Activated CD4-positive, alpha-beta memory T cell treated with anti-CD3 and anti-CD28 coated beads for 36 hours (primary cell): ENCODE measurements around the gene DUSP28. TPM values are rescaled to one million over a fixed set of nuclear protein-coding genes. Genes with fewer than 3 reads are reported as not detected.

Source experiments
- CTCF ChIA-PET: fragments of 350-600 bp; sonication (Branson Sonifier 250); formaldehyde crosslinking; loops from one replicate; lab custom pipeline; 2021; ENCODE audit warnings: antibody characterized with exemption, inconsistent platforms; lab: Charles Lee
- POLR2A ChIA-PET: fragments of 350-600 bp; sonication (Branson Sonifier 250); formaldehyde crosslinking; loops from one replicate; lab custom pipeline; 2021; ENCODE audit warnings: antibody characterized with exemption; lab: Charles Lee
- DNase-seq: peaks from one replicate; pipeline ENCODE4 v3.0.0-alpha.2; 2020
- H3K27ac Mint-ChIP-seq: one replicate; pipeline ENCODE4 v1.8.0; 2021; ENCODE audit warnings: mixed read lengths
- H3K27me3 Mint-ChIP-seq: one replicate; pipeline ENCODE4 v1.8.0; 2021; ENCODE audit warnings: mixed read lengths
- H3K36me3 Mint-ChIP-seq: one replicate; pipeline ENCODE4 v1.8.0; 2021; ENCODE audit warnings: mixed read lengths
- H3K4me1 Mint-ChIP-seq: one replicate; pipeline ENCODE4 v1.8.0; 2021; ENCODE audit warnings: low read depth, mixed read lengths
- H3K4me3 Mint-ChIP-seq: one replicate; pipeline ENCODE4 v1.8.0; 2021; ENCODE audit warnings: mild to moderate bottlenecking, mixed read lengths
- H3K9me3 Mint-ChIP-seq: one replicate; pipeline ENCODE4 v1.8.0; 2021; ENCODE audit warnings: mixed read lengths
- intact Hi-C: fragments of 100-400 bp; cut with micrococcal nuclease; formaldehyde crosslinking; loops from one replicate; pipeline ENCODE4 v1.15.1; 2023
- total RNA-seq, 2 experiments: library from RNA; stranded (reverse); gene quantifications; one replicate each; pipeline ENCODE4 v1.2.3, GENCODE V29; 2021

Gene DUSP28, protein sequence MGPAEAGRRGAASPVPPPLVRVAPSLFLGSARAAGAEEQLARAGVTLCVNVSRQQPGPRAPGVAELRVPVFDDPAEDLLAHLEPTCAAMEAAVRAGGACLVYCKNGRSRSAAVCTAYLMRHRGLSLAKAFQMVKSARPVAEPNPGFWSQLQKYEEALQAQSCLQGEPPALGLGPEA
- total RNA-seq = 1 to 10 TPM; 4.1 to 4.2 TPM

DNA sequence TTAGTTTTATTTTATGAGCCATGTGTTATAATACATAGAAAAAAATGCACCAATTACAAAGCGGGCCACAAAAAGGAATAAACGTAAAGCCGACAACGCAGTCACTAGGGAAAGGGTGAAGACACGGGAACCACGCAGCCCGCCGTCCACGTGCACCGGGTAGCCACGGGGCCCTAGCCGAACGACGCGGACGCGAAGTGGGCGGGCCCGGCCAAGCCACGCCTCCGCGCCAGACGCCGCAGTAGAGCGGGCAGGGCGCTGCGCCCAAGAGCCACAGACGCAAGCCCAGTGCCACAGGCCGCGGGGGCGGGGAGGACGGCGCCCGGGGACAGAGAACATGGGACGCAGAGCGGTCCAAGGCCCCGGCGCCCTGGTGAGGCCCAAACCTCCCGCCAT, at the start of gene DUSP28:
DUSP28 (plus strand) TSS at position 274 of the 396 bp plus-strand sequence. CDS start 328 bp downstream, outside the sequence.
- ChIA-PET POLR2A (interaction anchor here (0.9 to 2.2 kb wide), 6 partner anchors 11 to 590 kb away, joined by 3 to 34 read pairs (median 4); partner anchors contain the start of genes CAPN10 and PASK), CTCF (interaction anchor here (1.1 to 2.9 kb wide), 5 partner anchors 9 to 46 kb away, joined by 4 to 18 read pairs (median 5); partner anchors contain the start of gene CAPN10)
- H3K9me3 Mint-ChIP-seq = no peaks in the 10 kb centered on the region
- DNase-seq = peak; percentile 93
- H3K27me3 Mint-ChIP-seq = no peaks in the 10 kb centered on the region
- peak within 1 kb of the TSS; percentile 88 for H3K4me3 Mint-ChIP-seq
- H3K27ac Mint-ChIP-seq = peak within 1 kb of the TSS; percentile 89
- intact Hi-C loops = loop anchor here (1.0 to 10.0 kb wide), 6 partner anchors 48 to 1295 kb away; partner anchors contain the start of genes COPS9, HDAC4, NDUFA10 and PDCD1
- peaks cover 70% of the 10 kb centered on the region for H3K4me1 Mint-ChIP-seq
- H3K36me3 Mint-ChIP-seq = peaks cover 40% of the 10 kb centered on the region

DNA sequence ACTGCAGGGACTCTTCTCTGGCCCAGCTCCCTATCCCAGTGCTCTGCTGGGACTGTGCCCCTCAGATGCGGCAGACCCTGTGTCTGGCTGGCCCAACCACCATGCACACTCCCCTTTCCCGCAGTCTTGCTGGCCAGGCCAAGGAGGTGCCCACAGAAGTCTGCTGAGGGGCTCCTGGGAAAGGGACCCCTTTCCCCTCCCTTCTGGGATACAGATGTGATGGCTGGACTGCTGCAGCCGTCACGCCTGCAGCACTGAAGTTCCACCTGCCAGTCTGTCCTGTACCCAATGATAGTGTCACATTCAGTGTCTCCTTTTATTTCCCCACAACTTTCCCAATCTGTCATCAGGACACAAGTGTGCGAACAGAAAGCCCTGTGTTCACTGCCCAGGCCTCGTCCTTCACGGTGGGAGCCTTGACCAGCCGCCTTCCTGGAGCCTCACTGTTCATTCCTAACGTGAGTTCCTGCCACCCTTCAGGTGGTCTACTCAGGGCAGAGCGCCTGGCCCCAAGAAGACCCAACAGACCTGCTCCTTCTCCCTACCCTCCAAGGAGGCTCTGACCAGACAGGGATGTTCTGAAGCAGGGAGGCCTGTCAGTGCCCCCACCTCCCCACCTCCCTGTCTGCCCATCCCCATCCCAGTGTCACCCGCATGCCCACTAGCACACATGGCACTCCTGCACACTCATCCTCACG, 49.5 kb upstream of the DUSP28 start:
- POLR2A ChIA-PET = no interaction called here
- H3K36me3 Mint-ChIP-seq = peaks cover 5% of the 10 kb centered on the region
- peaks cover 15% of the 10 kb centered on the region for H3K4me1 Mint-ChIP-seq
- CTCF ChIA-PET = no interaction called here
- no peaks in the 10 kb centered on the region for H3K9me3 Mint-ChIP-seq
- DNase-seq = peak; percentile 5
- no peaks in the 10 kb centered on the region for H3K27me3 Mint-ChIP-seq
- intact Hi-C loops = loop anchor here (5.0 to 10.0 kb wide), 3 partner anchors 52 to 332 kb away; partner anchors contain the start of gene DUSP28
- H3K4me3 Mint-ChIP-seq = no peak overlapping the region
- H3K27ac Mint-ChIP-seq = no peak overlapping the region

GRCh38 chr2:240511351-240512108, 48.6 kb upstream of the DUSP28 start:
- ChIA-PET CTCF (no interaction called here), POLR2A (no interaction called here)
- peak; percentile 1 for DNase-seq

GRCh38 chr2:240512109-240512485, 48.1 kb upstream of the DUSP28 start:
- intact Hi-C loops = loop anchor here (5.0 to 10.0 kb wide), 3 partner anchors 50 to 330 kb away; partner anchors contain the start of gene DUSP28
- Mint-ChIP-seq H3K27ac (no peak overlapping the region), H3K27me3 (no peaks in the 10 kb centered on the region), H3K9me3 (no peaks in the 10 kb centered on the region), H3K36me3 (peaks cover 5% of the 10 kb centered on the region), H3K4me1 (peaks cover 15% of the 10 kb centered on the region), H3K4me3 (no peak overlapping the region)
- DNase-seq = peak; percentile 3
- POLR2A ChIA-PET = no interaction called here
- CTCF ChIA-PET = interaction anchor here (1.5 to 2.5 kb wide), 2 partner anchors 74 to 329 kb away, joined by 3 to 18 read pairs; partner anchors contain the start of gene CAPN10

More at GRCh38 chr2:240511351-240512108, 48.6 kb upstream of the DUSP28 start:
- intact Hi-C loops = loop anchor here (5.0 to 10.0 kb wide), 3 partner anchors 51 to 331 kb away; partner anchors contain the start of gene DUSP28
- no peaks in the 10 kb centered on the region for H3K27me3 Mint-ChIP-seq
- H3K36me3 Mint-ChIP-seq = peaks cover 5% of the 10 kb centered on the region
- no peaks in the 10 kb centered on the region for H3K9me3 Mint-ChIP-seq
- no peak overlapping the region for H3K4me3 Mint-ChIP-seq
- H3K27ac Mint-ChIP-seq = no peak overlapping the region
- H3K4me1 Mint-ChIP-seq = peaks cover 15% of the 10 kb centered on the region

DNA sequence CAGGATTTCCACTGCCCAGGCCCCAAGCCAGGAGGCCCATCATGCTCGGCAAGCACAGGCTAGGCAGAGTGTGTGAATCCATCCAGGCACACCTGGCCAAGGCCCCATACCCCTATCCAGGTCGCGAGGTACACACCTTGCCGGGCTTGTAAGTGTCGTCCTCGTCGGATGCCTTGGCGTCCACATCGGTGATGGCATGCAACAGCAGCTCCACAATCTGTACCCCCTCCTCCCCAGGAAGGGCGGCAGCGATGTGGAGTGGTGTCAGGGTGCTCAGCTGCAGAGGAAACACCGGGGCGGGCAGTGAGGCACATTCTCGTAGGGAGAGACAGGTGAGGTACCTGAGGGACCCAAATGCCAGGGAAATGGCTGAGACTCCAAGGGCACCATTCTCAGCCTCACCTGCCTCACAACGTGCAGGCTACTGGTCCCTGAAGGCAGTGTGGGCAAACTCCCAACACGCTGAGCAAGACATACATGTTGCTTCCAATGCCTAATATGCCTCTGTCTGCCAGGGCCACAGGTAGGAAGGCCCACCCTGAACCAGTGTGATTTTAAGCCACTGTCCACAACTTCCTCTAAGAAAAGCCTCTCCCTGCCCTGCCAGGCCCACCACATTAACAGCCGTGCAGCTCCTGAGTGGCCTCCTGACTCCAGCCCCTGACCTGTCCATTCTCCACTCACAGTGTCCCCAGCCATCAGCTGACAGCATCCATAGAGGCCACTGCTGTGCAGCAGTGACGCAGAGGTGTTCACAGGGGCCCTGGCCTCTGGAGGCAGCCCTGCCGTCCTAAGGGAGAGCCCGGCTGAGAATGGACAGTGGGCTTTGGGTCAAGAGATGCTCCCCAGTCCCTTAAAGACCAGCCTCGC, 47.3 kb upstream of the DUSP28 start:
- Mint-ChIP-seq H3K4me3 (no peak overlapping the region), H3K27ac (no peak overlapping the region), H3K9me3 (no peaks in the 10 kb centered on the region), H3K36me3 (peaks cover 5% of the 10 kb centered on the region), H3K27me3 (no peaks in the 10 kb centered on the region), H3K4me1 (peaks cover 15% of the 10 kb centered on the region)
- ChIA-PET POLR2A (no interaction called here), CTCF (interaction anchor here (0.6 to 2.5 kb wide), 5 partner anchors 11 to 328 kb away, joined by 3 to 18 read pairs (median 4); partner anchors contain the start of gene CAPN10)
- intact Hi-C loops = loop anchor here (5.0 to 10.0 kb wide), 3 partner anchors 49 to 329 kb away; partner anchors contain the start of gene DUSP28
- DNase-seq = peak; percentile 3

DNA sequence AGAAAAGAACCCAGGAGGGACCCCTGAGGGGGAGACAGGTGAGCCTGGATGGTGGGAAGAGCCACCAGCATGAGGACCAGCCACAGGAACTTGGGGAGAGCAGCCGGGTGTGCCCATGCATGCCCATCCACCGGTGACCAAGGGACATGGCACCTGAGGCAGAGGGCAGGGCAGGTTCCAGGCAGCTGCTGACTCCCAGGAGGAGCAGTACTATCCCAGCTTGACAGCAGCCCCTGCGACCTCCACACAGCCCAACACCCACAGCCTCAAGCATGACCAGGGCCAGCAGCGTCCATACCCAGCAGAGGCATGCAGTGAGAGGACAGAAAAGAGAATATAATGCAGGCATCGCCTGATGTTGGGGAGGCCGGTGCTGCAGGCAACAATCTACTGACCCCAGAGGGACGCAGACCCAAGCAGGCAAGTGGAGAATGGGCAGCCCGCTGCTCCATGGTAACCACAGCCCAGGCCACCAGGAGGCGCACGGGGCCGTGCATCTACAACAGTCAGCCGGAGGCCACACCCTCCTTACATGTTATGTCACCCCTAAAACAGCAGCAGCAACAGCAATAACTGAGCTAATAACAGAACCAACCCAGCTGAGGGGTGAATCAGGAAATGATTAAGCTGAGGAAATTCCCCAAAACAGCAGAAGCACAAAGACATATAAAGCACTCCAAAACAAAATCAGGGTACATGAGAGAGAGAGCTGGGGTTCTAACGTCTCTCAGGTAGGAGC, 46.4 kb upstream of the DUSP28 start:
- Mint-ChIP-seq H3K4me3 (no peak overlapping the region), H3K4me1 (peaks cover 15% of the 10 kb centered on the region), H3K27me3 (no peaks in the 10 kb centered on the region), H3K27ac (peak overlapping the region; percentile 70), H3K9me3 (no peaks in the 10 kb centered on the region), H3K36me3 (peaks cover 5% of the 10 kb centered on the region)
- POLR2A ChIA-PET = interaction anchor here (0.7 to 1.4 kb wide), 3 partner anchors 45 to 73 kb away, joined by 4 to 6 read pairs (median 4); partner anchors contain the start of gene CAPN10
- CTCF ChIA-PET = interaction anchor here (0.6 to 2.5 kb wide), 38 partner anchors 10 to 1187 kb away, joined by 3 to 26 read pairs (median 4); partner anchors contain the start of genes ANKMY1, CAPN10, NDUFA10 and RNPEPL1
- intact Hi-C loops = loop anchor here (2.0 to 10.0 kb wide), 4 partner anchors 49 to 329 kb away; partner anchors contain the start of genes CAPN10 and DUSP28
- peak; percentile 91 for DNase-seq

DNA sequence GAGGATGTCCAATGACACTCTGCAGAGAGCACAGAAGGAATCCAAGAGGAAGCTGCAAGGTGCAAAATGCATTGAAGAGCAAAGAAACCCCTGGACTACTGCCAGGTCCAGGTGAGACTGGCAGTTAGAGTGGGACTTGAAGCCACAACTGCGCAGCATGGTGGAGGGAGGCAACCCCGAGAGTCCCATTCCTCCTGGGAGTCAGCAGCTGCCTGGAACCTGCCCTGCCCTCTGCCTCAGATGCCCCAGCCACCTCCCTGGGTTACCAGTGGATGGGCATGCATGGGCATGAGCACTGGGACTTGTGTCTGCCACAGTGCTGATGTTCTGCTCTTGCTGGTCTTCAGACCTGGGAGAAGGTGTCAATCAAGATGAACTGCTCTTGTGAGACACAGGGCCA, 45.5 kb upstream of the DUSP28 start:
- intact Hi-C loops = loop anchor here (2.0 to 10.0 kb wide), 4 partner anchors 48 to 328 kb away; partner anchors contain the start of genes CAPN10 and DUSP28
- Mint-ChIP-seq H3K27me3 (no peaks in the 10 kb centered on the region), H3K4me3 (no peak overlapping the region), H3K27ac (peak overlapping the region; percentile 70), H3K9me3 (no peaks in the 10 kb centered on the region), H3K36me3 (no peaks in the 10 kb centered on the region), H3K4me1 (peaks cover 15% of the 10 kb centered on the region)
- CTCF ChIA-PET = interaction anchor here (0.7 to 2.5 kb wide), 27 partner anchors 14 to 489 kb away, joined by 3 to 26 read pairs (median 4); partner anchors contain the start of genes ANKMY1, CAPN10, NDUFA10 and RNPEPL1
- peak; percentile 8 for DNase-seq
- POLR2A ChIA-PET = interaction anchor here (0.7 to 1.4 kb wide), 3 partner anchors 44 to 72 kb away, joined by 4 to 6 read pairs (median 4); partner anchors contain the start of gene CAPN10

DNA sequence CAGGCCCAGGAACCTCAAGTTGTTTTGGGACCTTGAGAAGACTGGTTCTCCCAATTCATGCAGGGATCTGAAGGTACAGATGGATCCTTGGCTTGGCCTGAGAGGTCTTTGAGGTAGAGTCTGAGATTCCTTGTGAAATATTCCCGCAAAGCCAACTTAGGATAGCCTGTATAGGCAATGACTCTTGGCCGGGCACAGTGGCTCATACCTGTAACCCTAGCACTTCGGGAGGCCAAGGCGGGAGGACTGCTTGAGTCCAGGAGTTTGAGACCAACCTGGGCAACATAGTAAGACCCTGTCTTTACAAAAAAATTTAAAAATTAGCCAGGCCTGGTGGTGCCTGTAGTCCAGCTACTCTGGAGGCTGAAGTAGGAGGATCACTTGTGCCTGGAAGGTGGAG, 42.8 kb upstream of the DUSP28 start:
- CTCF ChIA-PET = no interaction called here
- Mint-ChIP-seq H3K4me3 (no peak overlapping the region), H3K9me3 (peaks cover 4% of the 10 kb centered on the region), H3K27me3 (no peaks in the 10 kb centered on the region), H3K4me1 (peaks cover 15% of the 10 kb centered on the region), H3K27ac (no peak overlapping the region), H3K36me3 (peaks cover 9% of the 10 kb centered on the region)
- intact Hi-C loops = loop anchor here (10.0 kb wide), 1 partner anchor 187 kb away; no protein-coding TSS in a partner anchor
- no peak for DNase-seq
- POLR2A ChIA-PET = no interaction called here

GRCh38 chr2:240518981-240519380, 41.2 kb upstream of the DUSP28 start:
- Mint-ChIP-seq H3K4me3 (no peak overlapping the region), H3K9me3 (peaks cover 4% of the 10 kb centered on the region), H3K4me1 (peaks cover 8% of the 10 kb centered on the region), H3K27me3 (no peaks in the 10 kb centered on the region), H3K27ac (no peak overlapping the region), H3K36me3 (peaks cover 20% of the 10 kb centered on the region)
- ChIA-PET POLR2A (no interaction called here), CTCF (no interaction called here)
- intact Hi-C loops = loop anchor here (10.0 kb wide), 1 partner anchor 186 kb away; no protein-coding TSS in a partner anchor
- no peak for DNase-seq
